HG03565 (cell line): ENCODE measurements around the gene FAM83F.
"Not testable (repeated sequence)": the region's sequence is repeated elsewhere in the genome, so short reads cannot be mapped to it uniquely, and the experiment has no call there.

Experiments
- ATAC-seq: cut with Tn5 transposase; IDR thresholded peaks from one replicate; pipeline ENCODE4 v1.9.1; 2021; ENCODE audit warnings: mild to moderate bottlenecking, moderate library complexity; ENCODE audit not compliant: unreplicated experiment

Gene FAM83F

GRCh38 chr22:39992088-39992826 lies 2.5 kb upstream of the FAM83F start:
- ATAC-seq = no peak

- not testable (repeated sequence) for ATAC-seq
Observed at GRCh38 chr22:39992894-39993293, 1.9 kb upstream of the FAM83F start.

GRCh38 chr22:39994041-39994565 lies 651 bp upstream of the FAM83F start:
- no peak for ATAC-seq

- no peak for ATAC-seq
Observed at GRCh38 chr22:39995393-39996252, 869 bp downstream of the FAM83F start.

GRCh38 chr22:39996732-39997131 lies 2.0 kb downstream of the FAM83F start:
- no peak for ATAC-seq

GRCh38 chr22:39997421-39997820 lies 2.7 kb downstream of the FAM83F start:
- no peak for ATAC-seq

GRCh38 chr22:39997939-39998726 lies 3.4 kb downstream of the FAM83F start:
- no peak for ATAC-seq

- ATAC-seq = no peak
Observed at GRCh38 chr22:39999144-39999757, 4.5 kb downstream of the FAM83F start.

- no peak for ATAC-seq
Observed at GRCh38 chr22:40000171-40000570, 5.4 kb downstream of the FAM83F start.

GRCh38 chr22:40001106-40001505 lies 6.4 kb downstream of the FAM83F start:
- no peak for ATAC-seq

GRCh38 chr22:40001800-40002577 lies 7.2 kb downstream of the FAM83F start:
- no peak for ATAC-seq

- ATAC-seq = no peak
Observed at GRCh38 chr22:40002935-40003715, 8.4 kb downstream of the FAM83F start.

- no peak for ATAC-seq
Observed at GRCh38 chr22:40004836-40005235, 10.1 kb downstream of the FAM83F start.

- no peak for ATAC-seq
Observed at GRCh38 chr22:40006641-40007040, 11.9 kb downstream of the FAM83F start.

GRCh38 chr22:40007853-40008710 lies 13.3 kb downstream of the FAM83F start:
- no peak for ATAC-seq

GRCh38 chr22:40008726-40009291 lies 14.1 kb downstream of the FAM83F start:
- no peak for ATAC-seq

GRCh38 chr22:40009292-40009774 lies 14.6 kb downstream of the FAM83F start:
- ATAC-seq = no peak
